ENCODE data around the gene GPR183. TPM values are rescaled to one million over a fixed set of nuclear protein-coding genes. Genes with fewer than 3 reads are reported as not detected.

Gene GPR183
- total and polyA plus RNA-seq, 2 donors: 22.1 to 22.8 TPM

DNA sequence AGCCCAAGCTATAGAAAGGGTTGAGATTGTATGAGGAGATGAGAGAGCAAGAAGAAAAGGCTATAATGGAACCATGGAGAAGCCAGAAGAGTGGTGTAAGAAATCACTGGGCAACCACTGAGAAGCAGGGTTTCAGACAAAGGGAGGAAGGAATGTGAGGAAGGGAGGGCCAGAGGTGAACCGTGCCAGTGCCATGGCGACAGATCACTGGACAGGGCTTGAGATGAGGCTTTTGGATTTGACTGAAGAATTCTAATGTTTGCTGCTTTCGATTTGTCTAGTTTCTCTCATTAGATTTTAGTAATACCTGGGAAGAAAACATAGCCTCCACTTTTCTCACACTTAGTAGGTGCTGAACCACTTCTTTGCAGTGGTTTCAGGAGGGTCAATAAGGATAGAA lies 6.3 kb upstream of the GPR183 start:
- H3K4me3 ChIP-seq (ENCODE audit: low read depth, low read length): no peak overlapping the region
- 86% methylated on average over 3 of the region's 3 CpGs for WGBS
- H3K4me1 ChIP-seq (ENCODE audit: insufficient read depth): no peaks in the 10 kb centered on the region
- H3K36me3 ChIP-seq (ENCODE audit: insufficient read depth): no peaks in the 10 kb centered on the region
- DNase-seq (ENCODE audit: extremely low spot score): no peak
- H3K27ac ChIP-seq (ENCODE audit: low read depth): no peak overlapping the region

DNA sequence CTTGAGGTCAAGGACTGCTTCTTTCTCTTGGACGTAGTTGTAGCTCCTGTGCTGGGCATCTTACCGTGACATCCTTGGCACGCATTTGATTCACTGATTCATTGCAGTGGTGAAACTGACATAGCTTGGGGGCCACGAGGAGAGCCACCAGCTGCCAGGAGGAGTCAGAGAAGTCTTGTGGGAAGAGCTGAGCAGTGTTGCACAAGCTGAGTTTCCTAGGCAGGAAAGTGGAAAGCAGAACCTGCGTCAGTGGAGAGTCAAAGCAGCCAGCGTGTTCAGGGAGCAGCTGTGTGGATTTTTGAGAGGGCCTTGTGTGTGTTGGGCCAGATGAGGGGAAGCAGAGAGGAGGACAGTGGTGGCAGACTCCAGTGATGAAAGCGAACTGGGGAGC lies 5.3 kb upstream of the GPR183 start:
- no peak for DNase-seq (ENCODE audit: extremely low spot score)
- no peak overlapping the region for H3K27ac ChIP-seq (ENCODE audit: low read depth)
- H3K4me3 ChIP-seq (ENCODE audit: low read depth, low read length): no peak overlapping the region
- H3K36me3 ChIP-seq (ENCODE audit: insufficient read depth): no peaks in the 10 kb centered on the region
- no peaks in the 10 kb centered on the region for H3K4me1 ChIP-seq (ENCODE audit: insufficient read depth)
- WGBS: 85% methylated on average over 7 of the region's 7 CpGs

DNA sequence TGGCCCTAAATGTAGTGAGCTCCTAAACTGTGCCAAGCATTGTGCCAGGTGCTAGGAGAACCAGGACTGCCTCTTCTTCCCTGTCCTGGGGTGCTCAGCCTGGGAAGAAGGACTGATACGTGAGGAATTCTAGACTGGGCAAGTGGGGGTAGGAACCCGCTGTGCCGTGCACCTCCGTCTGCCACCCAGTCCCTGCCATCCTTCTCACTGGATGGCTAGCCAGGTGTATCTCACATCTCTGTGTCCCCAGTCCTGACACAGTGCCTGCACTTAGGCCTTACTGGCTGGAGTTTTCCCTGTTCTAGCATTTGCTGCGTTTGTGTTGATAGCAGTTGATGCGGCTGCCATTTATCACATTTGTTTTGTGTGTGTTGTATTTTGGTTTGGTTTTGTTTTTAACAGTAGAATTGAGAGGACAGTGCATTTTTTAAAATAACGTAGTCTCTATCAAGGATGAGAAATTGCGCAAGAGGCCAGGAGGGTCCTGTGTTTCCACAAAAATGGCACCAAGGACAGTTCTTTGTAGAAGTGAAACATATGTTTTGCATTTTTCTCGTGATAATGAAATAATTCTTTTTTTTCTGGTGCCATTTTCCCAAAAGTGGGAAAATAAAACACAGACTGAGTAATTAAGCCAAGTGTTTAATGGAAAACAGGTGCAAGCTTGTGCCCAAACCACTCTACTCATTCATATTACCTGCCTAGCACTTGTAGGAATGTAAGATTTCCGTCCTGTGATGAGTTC lies 4.7 kb upstream of the GPR183 start:
- Histone ChIP-seq H3K4me3 (ENCODE audit: low read depth, low read length) (no peak overlapping the region), H3K4me1 (ENCODE audit: insufficient read depth) (no peaks in the 10 kb centered on the region), H3K36me3 (ENCODE audit: insufficient read depth) (no peaks in the 10 kb centered on the region), H3K27ac (ENCODE audit: low read depth) (no peak overlapping the region)
- no peak for DNase-seq (ENCODE audit: extremely low spot score)
- WGBS: 92% methylated on average over 10 of the region's 10 CpGs

DNA sequence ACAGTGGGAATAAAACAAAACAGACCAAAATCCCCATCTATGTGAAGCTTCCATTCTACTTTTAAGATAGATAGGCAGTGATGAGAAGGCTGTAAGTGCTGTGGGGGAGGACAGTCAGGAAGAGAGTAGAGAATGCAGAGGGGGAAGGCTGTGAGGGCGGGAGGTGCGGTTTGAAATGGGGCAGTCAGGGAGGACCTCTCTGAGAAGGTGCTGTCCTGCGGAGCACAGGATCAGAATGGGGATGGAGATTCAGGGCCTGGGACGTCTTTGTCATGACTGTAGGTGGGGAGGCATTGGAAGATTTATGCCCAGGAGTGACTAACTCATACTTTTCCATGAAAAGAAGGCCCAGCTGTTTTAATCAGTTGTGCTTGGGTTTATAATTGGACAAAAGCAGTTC lies 3.9 kb upstream of the GPR183 start:
- Histone ChIP-seq H3K36me3 (ENCODE audit: insufficient read depth) (no peaks in the 10 kb centered on the region), H3K4me1 (ENCODE audit: insufficient read depth) (no peaks in the 10 kb centered on the region), H3K4me3 (ENCODE audit: low read depth, low read length) (no peak overlapping the region), H3K27ac (ENCODE audit: low read depth) (no peak overlapping the region)
- no peak for DNase-seq (ENCODE audit: extremely low spot score)
- 87% methylated on average over 4 of the region's 4 CpGs for whole genome bisulfite sequencing

GRCh38 chr13:99310382-99311031 lies 3.3 kb upstream of the GPR183 start:
- Histone ChIP-seq H3K27ac (ENCODE audit: low read depth) (no peak overlapping the region), H3K4me3 (ENCODE audit: low read depth, low read length) (no peak overlapping the region), H3K36me3 (ENCODE audit: insufficient read depth) (no peaks in the 10 kb centered on the region), H3K4me1 (ENCODE audit: insufficient read depth) (no peaks in the 10 kb centered on the region)
- no peak for DNase-seq (ENCODE audit: extremely low spot score)
- 69% methylated on average over 4 of the region's 4 CpGs for WGBS

GRCh38 chr13:99308471-99309087 lies 1.4 kb upstream of the GPR183 start:
- H3K4me1 ChIP-seq (ENCODE audit: insufficient read depth): no peaks in the 10 kb centered on the region
- H3K27ac ChIP-seq (ENCODE audit: low read depth): no peak overlapping the region
- no peak overlapping the region for H3K4me3 ChIP-seq (ENCODE audit: low read depth, low read length)
- no peak for DNase-seq (ENCODE audit: extremely low spot score)
- H3K36me3 ChIP-seq (ENCODE audit: insufficient read depth): no peaks in the 10 kb centered on the region
- WGBS: 53% methylated on average over 3 of the region's 3 CpGs

GRCh38 chr13:99307648-99308339 lies 595 bp upstream of the GPR183 start:
- DNase-seq (ENCODE audit: extremely low spot score): no peak
- H3K4me1 ChIP-seq (ENCODE audit: insufficient read depth): no peaks in the 10 kb centered on the region
- no peak overlapping the region for H3K27ac ChIP-seq (ENCODE audit: low read depth)
- 36% methylated on average over 6 of the region's 6 CpGs for WGBS
- no peak overlapping the region for H3K4me3 ChIP-seq (ENCODE audit: low read depth, low read length)
- H3K36me3 ChIP-seq (ENCODE audit: insufficient read depth): no peaks in the 10 kb centered on the region

GRCh38 chr13:99305566-99305965 lies 1.6 kb downstream of the GPR183 start:
- 88% methylated on average over 8 of the region's 8 CpGs for WGBS
- DNase-seq (ENCODE audit: extremely low spot score): no peak
- Histone ChIP-seq H3K36me3 (ENCODE audit: insufficient read depth) (no peaks in the 10 kb centered on the region), H3K27ac (ENCODE audit: low read depth) (no peak overlapping the region), H3K4me1 (ENCODE audit: insufficient read depth) (no peaks in the 10 kb centered on the region), H3K4me3 (ENCODE audit: low read depth, low read length) (no peak overlapping the region)

DNA sequence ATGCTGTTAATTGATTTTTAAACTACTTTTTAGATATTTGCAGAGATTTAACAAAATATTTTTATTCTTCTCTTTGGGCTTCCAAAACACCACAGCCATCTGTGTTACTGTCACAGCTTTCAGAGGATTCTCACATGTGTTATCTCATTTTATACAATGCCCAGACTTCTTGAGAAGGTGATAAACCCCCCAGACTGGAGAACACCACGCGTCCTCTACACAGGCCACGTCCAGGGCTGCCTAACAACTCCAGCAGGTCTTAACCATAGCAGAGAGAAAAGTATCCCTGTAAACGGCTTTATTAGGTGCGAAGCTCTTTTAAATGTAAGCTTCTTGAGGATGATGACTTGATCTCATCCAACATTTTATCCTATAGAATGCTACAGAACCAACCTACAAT lies 2.0 kb downstream of the GPR183 start:
- H3K4me1 ChIP-seq (ENCODE audit: insufficient read depth): no peaks in the 10 kb centered on the region
- DNase-seq (ENCODE audit: extremely low spot score): no peak
- 65% methylated on average over 5 of the region's 5 CpGs for WGBS
- no peak overlapping the region for H3K4me3 ChIP-seq (ENCODE audit: low read depth, low read length)
- no peak overlapping the region for H3K27ac ChIP-seq (ENCODE audit: low read depth)
- H3K36me3 ChIP-seq (ENCODE audit: insufficient read depth): no peaks in the 10 kb centered on the region

DNA sequence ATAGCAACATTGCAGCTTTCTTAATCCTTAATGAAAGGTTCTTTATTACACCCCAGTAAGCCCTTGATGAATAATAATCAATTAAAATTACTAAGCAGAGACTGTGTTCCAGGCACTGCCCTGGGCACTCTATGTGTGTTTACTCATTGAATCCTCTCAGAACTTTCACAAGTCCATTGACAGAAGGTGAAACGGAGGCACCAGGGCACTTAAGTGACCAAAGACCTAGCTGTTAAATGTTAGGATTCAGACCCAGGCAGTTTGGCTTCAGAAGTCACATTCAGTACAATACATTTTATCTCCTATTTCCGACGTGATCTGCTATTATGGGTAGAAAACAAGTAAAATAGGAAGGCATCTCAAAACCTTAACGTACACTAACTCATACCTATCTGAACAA lies 2.7 kb downstream of the GPR183 start:
- Histone ChIP-seq H3K4me1 (ENCODE audit: insufficient read depth) (no peaks in the 10 kb centered on the region), H3K4me3 (ENCODE audit: low read depth, low read length) (no peak overlapping the region), H3K27ac (ENCODE audit: low read depth) (no peak overlapping the region), H3K36me3 (ENCODE audit: insufficient read depth) (no peaks in the 10 kb centered on the region)
- DNase-seq (ENCODE audit: extremely low spot score): no peak
- WGBS: 73% methylated on average over 4 of the region's 4 CpGs

GRCh38 chr13:99303863-99304521 lies 3.2 kb downstream of the GPR183 start:
- WGBS: 81% methylated on average over 14 of the region's 14 CpGs
- H3K27ac ChIP-seq (ENCODE audit: low read depth): no peak overlapping the region
- DNase-seq (ENCODE audit: extremely low spot score): no peak

DNA sequence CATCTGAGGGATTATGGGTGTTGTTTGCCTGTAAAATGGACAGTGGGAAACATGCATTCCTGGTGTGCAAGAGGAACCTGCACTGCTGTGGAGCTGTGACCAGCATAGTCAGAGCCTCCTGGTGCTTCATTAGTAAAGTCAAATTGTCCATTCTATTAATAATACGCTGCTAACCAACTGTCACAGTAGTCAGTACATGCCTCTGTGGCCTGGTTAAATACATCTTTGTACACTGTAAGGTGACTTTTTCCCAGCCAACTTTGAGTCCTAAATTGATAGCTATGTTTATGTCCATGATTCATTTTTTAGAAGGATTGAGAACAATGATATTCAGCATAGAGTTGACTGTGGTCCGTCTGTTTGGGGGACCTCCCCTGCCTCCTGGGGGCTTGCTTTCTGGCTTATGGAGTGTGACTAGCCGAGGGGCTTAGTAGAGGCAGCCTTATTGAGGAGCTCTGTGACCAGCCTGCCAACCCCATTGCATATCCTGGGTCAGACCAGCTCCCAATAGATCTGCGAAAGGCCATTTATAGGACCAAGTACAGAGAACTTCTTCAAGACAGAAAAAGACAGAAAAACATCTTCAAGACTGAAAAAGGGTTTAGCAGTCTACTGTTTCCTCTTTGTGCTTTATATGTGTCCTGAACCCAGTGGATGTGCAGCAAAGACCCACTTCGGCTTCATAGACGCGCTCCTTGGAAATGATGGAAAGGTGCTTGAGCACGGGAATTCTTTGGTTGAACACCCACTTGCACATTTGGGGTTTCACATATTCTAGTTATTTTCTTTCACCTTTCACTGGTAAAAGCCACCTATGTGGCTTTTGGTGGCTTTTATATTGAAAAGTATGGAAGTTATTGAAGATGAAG lies 4.3 kb downstream of the GPR183 start:
- no peak for DNase-seq (ENCODE audit: extremely low spot score)
- Histone ChIP-seq H3K4me3 (ENCODE audit: low read depth, low read length) (no peak overlapping the region), H3K27ac (ENCODE audit: low read depth) (no peak overlapping the region), H3K4me1 (ENCODE audit: insufficient read depth) (no peaks in the 10 kb centered on the region), H3K36me3 (ENCODE audit: insufficient read depth) (no peaks in the 10 kb centered on the region)
- WGBS: 94% methylated on average over 8 of the region's 8 CpGs

More at GRCh38 chr13:99303863-99304521, 3.2 kb downstream of the GPR183 start:
- no peak overlapping the region for H3K4me3 ChIP-seq (ENCODE audit: low read depth, low read length)
- no peaks in the 10 kb centered on the region for H3K4me1 ChIP-seq (ENCODE audit: insufficient read depth)
- H3K36me3 ChIP-seq (ENCODE audit: insufficient read depth): no peaks in the 10 kb centered on the region

Data from urinary bladder (tissue), 4 donors.